Kasumi-1 (cell line): Measurements from ENCODE around the gene RAP1GAP2.
"Not testable (repeated sequence)": the region's sequence is repeated elsewhere in the genome, so short reads cannot be mapped to it uniquely, and the experiment has no call there.

Experiments used
- DNase-seq, 2 experiments: peaks; one replicate each; lab custom pipeline; 2025; lab: John Stamatoyannopoulos, UW

The RAP1GAP2 gene

GRCh38 chr17:2814481-2815341 lies 18.5 kb downstream of the RAP1GAP2 start:
- no peak for DNase-seq

GRCh38 chr17:2815781-2816185 lies 19.5 kb downstream of the RAP1GAP2 start:
- no peak for DNase-seq

- no peak for DNase-seq
These were observed 20.4 kb downstream of the RAP1GAP2 start for GRCh38 chr17:2816688-2817087.

GRCh38 chr17:2819294-2819693 lies 23.1 kb downstream of the RAP1GAP2 start:
- DNase-seq, result not testable (repeated sequence)

- DNase-seq, result no peak
These were observed 23.8 kb downstream of the RAP1GAP2 start for GRCh38 chr17:2819921-2820501.

GRCh38 chr17:2821868-2822267 lies 25.6 kb downstream of the RAP1GAP2 start:
- DNase-seq, result no peak

- DNase-seq, result no peak
These were observed 26.1 kb downstream of the RAP1GAP2 start for GRCh38 chr17:2822358-2822757.

GRCh38 chr17:2825253-2825970 lies 29.2 kb downstream of the RAP1GAP2 start:
- no peak for DNase-seq

GRCh38 chr17:2828397-2829038 lies 32.3 kb downstream of the RAP1GAP2 start:
- DNase-seq, result peak in 1 of 2 experiments; percentile 32

- no peak for DNase-seq
These were observed 34.4 kb downstream of the RAP1GAP2 start for GRCh38 chr17:2830678-2831077.

- no peak for DNase-seq
These were observed 39.5 kb downstream of the RAP1GAP2 start for GRCh38 chr17:2835780-2836179.

- no peak for DNase-seq
These were observed 40.9 kb downstream of the RAP1GAP2 start for GRCh38 chr17:2837147-2837561.

GRCh38 chr17:2841606-2842005 lies 45.4 kb downstream of the RAP1GAP2 start:
- no peak for DNase-seq

- no peak for DNase-seq
These were observed 46.2 kb downstream of the RAP1GAP2 start for GRCh38 chr17:2842464-2842863.

GRCh38 chr17:2844416-2844815 lies 48.2 kb downstream of the RAP1GAP2 start:
- no peak for DNase-seq

GRCh38 chr17:2847381-2848333 lies 51.4 kb downstream of the RAP1GAP2 start:
- DNase-seq, result peak in 1 of 2 experiments; percentile 8

- no peak for DNase-seq
These were observed 53.1 kb downstream of the RAP1GAP2 start for GRCh38 chr17:2849327-2849670.

- DNase-seq, result no peak
These were observed 54.8 kb downstream of the RAP1GAP2 start for GRCh38 chr17:2850991-2851390.

GRCh38 chr17:2851615-2852014 lies 55.4 kb downstream of the RAP1GAP2 start:
- DNase-seq, result no peak

- peak in 1 of 2 experiments; percentile 0 for DNase-seq
These were observed 56.0 kb downstream of the RAP1GAP2 start for GRCh38 chr17:2852221-2852620.

- no peak for DNase-seq
These were observed 56.6 kb downstream of the RAP1GAP2 start for GRCh38 chr17:2852729-2853282.
